GM10266 (cell line): ENCODE results near the gene UXS1.

Experiments used
- DNase-seq: peaks from one replicate; pipeline ENCODE4 v3.0.0; 2012; ENCODE audit errors: extremely low spot score
- TF ChIP-seq, protein P1 (sequence below): IDR thresholded peaks from 2 replicates; pipeline ENCODE4 v1.5.1; 2012; ENCODE audit warnings: mild to moderate bottlenecking, low read depth; ENCODE audit not compliant: control insufficient read depth, insufficient read depth; ENCODE audit errors: missing control alignments

The UXS1 gene

DNA sequence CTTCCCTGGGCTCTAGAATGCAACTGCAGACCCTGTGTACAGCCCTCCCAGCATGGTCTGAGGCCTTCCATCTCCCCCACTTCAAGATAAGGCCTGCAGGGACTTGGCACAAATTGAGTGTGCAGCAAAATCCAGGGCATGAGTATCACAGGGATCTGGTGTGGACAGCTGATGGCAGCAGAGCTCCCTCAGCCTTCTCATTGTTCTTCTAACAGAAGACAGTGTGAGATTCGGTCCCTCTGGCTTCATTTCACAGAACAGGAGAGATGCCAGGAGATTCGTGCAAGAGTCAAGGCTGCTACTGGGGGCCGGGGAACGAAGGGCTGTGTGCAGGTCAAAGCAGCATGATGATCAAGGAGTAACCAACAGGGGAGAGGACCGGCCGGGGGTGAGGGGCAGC lies 85.8 kb downstream of the UXS1 start:
- no peak for DNase-seq
- TF ChIP-seq, protein P1, sequence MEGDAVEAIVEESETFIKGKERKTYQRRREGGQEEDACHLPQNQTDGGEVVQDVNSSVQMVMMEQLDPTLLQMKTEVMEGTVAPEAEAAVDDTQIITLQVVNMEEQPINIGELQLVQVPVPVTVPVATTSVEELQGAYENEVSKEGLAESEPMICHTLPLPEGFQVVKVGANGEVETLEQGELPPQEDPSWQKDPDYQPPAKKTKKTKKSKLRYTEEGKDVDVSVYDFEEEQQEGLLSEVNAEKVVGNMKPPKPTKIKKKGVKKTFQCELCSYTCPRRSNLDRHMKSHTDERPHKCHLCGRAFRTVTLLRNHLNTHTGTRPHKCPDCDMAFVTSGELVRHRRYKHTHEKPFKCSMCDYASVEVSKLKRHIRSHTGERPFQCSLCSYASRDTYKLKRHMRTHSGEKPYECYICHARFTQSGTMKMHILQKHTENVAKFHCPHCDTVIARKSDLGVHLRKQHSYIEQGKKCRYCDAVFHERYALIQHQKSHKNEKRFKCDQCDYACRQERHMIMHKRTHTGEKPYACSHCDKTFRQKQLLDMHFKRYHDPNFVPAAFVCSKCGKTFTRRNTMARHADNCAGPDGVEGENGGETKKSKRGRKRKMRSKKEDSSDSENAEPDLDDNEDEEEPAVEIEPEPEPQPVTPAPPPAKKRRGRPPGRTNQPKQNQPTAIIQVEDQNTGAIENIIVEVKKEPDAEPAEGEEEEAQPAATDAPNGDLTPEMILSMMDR = peak; percentile 37

DNA sequence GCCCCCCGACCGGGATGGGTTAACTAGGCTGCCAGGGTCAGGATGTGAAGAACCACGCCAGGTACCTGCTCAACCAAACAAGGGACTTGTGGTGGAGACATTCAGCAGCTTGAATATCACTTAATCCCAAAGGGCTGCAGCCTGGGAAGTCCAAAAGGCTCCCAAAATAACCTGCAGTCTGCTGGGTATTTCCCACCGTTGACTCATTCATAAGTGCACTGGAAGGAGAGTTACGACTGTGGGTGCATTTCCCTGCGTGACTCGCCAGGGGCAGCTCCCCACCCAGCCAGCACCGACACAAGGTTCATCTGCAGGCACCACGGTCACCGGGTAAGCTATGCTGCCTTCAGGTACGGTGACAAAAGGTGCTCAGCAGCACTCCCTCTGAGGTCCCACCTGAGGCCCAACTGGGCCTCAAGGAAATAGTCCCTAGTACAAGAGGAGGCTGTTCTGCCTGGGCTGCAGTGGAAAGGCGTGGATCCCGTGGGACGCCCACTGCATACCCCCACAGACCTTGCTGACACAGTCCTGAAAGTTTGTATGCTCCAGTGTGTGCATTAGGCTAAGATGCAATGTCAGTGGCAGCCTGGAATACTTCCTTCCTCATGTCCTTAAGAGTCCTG lies 86.5 kb downstream of the UXS1 start:
- TF ChIP-seq, protein P1 = peak; percentile 29
- DNase-seq = peak; percentile 64

DNA sequence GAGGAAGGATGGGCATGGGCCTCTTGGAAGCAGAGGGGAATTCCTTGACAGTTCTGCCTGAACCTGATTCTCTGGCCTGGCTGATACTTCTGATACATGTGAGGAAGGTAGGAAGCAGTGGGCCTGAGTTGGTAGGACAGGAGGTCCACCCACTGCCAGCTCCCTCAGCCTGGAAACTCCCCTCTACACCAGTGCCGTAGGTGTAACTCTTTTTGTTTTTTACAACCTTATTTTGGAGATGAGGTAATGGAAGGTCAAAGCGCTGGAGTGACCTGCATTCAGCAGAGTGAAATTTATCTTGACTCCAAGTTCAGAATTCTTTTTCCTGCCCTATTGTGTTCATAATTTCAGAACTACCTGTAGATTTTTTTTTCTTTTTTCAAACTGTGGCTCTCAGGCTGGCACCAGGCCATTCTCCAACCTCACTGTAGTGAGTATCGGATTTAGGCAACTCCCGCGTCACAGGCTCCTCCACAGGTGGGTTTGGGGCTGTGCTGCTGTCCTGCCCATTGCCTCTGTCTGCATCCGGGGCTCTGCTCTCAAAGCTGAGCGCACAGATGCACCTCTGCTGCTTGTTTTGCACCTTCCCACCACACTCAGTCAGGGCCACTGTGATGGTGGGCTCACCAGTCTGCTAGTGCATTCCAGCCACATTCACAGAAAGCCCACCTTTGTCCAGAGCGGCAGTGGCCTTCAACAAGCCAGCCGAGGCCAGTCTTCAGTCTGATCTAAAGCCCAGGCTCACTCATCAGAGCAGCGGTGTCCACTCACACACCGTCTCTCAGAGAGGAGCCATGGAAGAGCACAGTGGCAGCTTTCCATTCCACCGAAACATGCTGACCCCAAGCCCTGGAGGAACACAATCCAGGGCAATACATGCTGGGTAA lies 87.2 kb downstream of the UXS1 start:
- peak; percentile 53 for DNase-seq
- TF ChIP-seq, protein P1 = no peak

GRCh38 chr2:106105151-106105922 lies 88.8 kb downstream of the UXS1 start:
- TF ChIP-seq, protein P1 = no peak
- DNase-seq = no peak

GRCh38 chr2:106104332-106105062 lies 89.6 kb downstream of the UXS1 start:
- TF ChIP-seq, protein P1 = peak; percentile 93

DNA sequence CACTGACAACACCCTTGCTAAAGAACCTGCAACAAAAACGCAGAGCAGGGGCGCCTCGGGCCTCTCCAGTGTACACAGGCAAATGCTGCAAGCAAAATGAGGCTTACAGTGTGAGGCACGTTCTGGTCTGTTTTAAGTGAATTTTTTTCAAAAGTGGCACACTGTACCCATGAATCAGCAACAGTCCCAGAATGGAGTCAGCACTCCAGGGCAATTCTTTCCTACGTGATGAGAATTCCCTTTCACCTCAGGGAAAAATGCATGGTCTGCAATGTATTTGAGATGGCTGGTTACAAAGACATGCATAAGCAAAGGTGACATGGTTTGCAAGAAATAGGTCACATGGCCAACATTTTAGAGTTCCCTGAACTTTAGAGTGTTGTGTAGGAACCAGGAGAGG lies 94.4 kb downstream of the UXS1 start:
- TF ChIP-seq, protein P1 = no peak
- DNase-seq = no peak

More at GRCh38 chr2:106104332-106105062, 89.6 kb downstream of the UXS1 start:
- DNase-seq = peak; percentile 69
